CD14-positive monocyte (primary cell): Measurements from ENCODE around the gene RPL12. TPM values are rescaled to one million over a fixed set of nuclear protein-coding genes. Genes with fewer than 3 reads are reported as not detected.
A peak's percentile ranks its signal among the peaks of the same experiment; 100 is the strongest.

Experiments used
- DNase-seq, 3 donors: peaks; one replicate each; pipeline ENCODE4 v3.0.0-alpha.2; 2011 to 2022
- H2AFZ ChIP-seq: 2 replicates; pipeline ENCODE4 v1.6.0; 2012; ENCODE audit warnings: mild to moderate bottlenecking, low read depth, low read length, inconsistent platforms; ENCODE audit not compliant: insufficient read depth, poor library complexity, severe bottlenecking
- H3K27ac ChIP-seq, 2 donors: 1 replicate in 1 of 2; 2 replicates in 1 of 2; pipeline ENCODE4 v1.5.1; 2012 to 2013; ENCODE audit warnings: low read length in 2 of 2, control low read depth in 1 of 2, inconsistent platforms in 1 of 2, low read depth in 1 of 2, mild to moderate bottlenecking in 1 of 2
- H3K27me3 ChIP-seq, 2 donors: one replicate each; pipeline versions ENCODE4 v1.6.0 to v1.6.1; 2011 to 2013; ENCODE audit warnings: low read length in 2 of 2; ENCODE audit not compliant: control insufficient read depth in 2 of 2, insufficient read depth in 2 of 2
- H3K36me3 ChIP-seq, 2 donors: replicated peaks in 1 of 2; 1 replicate in 1 of 2; 2 replicates in 1 of 2; pipeline versions ENCODE4 v1.5.1 to v1.6.1; 2012 to 2013; ENCODE audit warnings: low read length in 2 of 2, control low read depth in 1 of 2, inconsistent platforms in 1 of 2, mild to moderate bottlenecking in 1 of 2; ENCODE audit not compliant: insufficient read depth in 2 of 2, control insufficient read depth in 1 of 2
- H3K4me1 ChIP-seq, 2 donors: 1 replicate in 1 of 2; 2 replicates in 1 of 2; pipeline versions ENCODE4 v1.5.1 to v1.6.1; 2012 to 2013; ENCODE audit warnings: low read length in 2 of 2, control low read depth in 1 of 2, inconsistent platforms in 1 of 2, mild to moderate bottlenecking in 1 of 2, moderate library complexity in 1 of 2; ENCODE audit not compliant: insufficient read depth in 2 of 2, control insufficient read depth in 1 of 2
- H3K4me2 ChIP-seq: replicated peaks from 2 replicates; pipeline ENCODE3; 2012; ENCODE audit warnings: low read length, moderate library complexity, mild to moderate bottlenecking; ENCODE audit not compliant: poor library complexity, severe bottlenecking; ENCODE audit errors: extremely low read depth
- H3K4me3 ChIP-seq, 3 experiments: fragments of 200-600 bp in 1 of 3; sonication (generic) in 1 of 3; replicated peaks in 1 of 3; 1 replicate in 2 of 3; 2 replicates in 1 of 3; pipeline ENCODE4 v1.5.1; 2011 to 2013; ENCODE audit warnings: low read length in 3 of 3, mild to moderate bottlenecking in 3 of 3, control low read depth in 2 of 3, low read depth in 2 of 3, inconsistent platforms in 1 of 3, moderate library complexity in 1 of 3
- H3K79me2 ChIP-seq: 2 replicates; pipeline ENCODE4 v1.6.0; 2012; ENCODE audit warnings: mild to moderate bottlenecking, control low read depth, inconsistent platforms, low read length, moderate library complexity; ENCODE audit not compliant: insufficient read depth
- H3K9ac ChIP-seq: 2 replicates; pipeline ENCODE4 v1.6.0; 2017; ENCODE audit warnings: low read length, mild to moderate bottlenecking; ENCODE audit not compliant: insufficient read depth, poor library complexity, severe bottlenecking
- H3K9me3 ChIP-seq, 2 donors: replicated peaks in 1 of 2; 1 replicate in 1 of 2; 2 replicates in 1 of 2; pipeline versions ENCODE4 v1.5.1 to v1.6.1; 2012 to 2013; ENCODE audit warnings: low read length in 2 of 2, control low read depth in 1 of 2; ENCODE audit not compliant: control insufficient read depth in 1 of 2, insufficient read depth in 1 of 2
- H4K20me1 ChIP-seq: 2 replicates; pipeline ENCODE4 v1.6.0; 2012; ENCODE audit warnings: mild to moderate bottlenecking, low read length, control low read depth, moderate library complexity; ENCODE audit not compliant: insufficient read depth
- H3K27ac Mint-ChIP-seq, 7 donors: one replicate each; pipeline ENCODE4 v1.8.0; 2020; ENCODE audit warnings: mild to moderate bottlenecking in 7 of 7, mixed read lengths in 7 of 7, moderate library complexity in 6 of 7, inconsistent platforms in 2 of 7
- H3K27me3 Mint-ChIP-seq, 3 donors: one replicate each; pipeline ENCODE4 v1.8.0; 2021 to 2022; ENCODE audit warnings: low read depth in 3 of 3, mild to moderate bottlenecking in 3 of 3, mixed read lengths in 3 of 3, moderate library complexity in 3 of 3, inconsistent platforms in 1 of 3
- H3K36me3 Mint-ChIP-seq, 2 donors: one replicate each; pipeline ENCODE4 v1.8.0; 2020; ENCODE audit warnings: mixed read lengths in 2 of 2, inconsistent platforms in 1 of 2, mild to moderate bottlenecking in 1 of 2
- H3K4me1 Mint-ChIP-seq: one replicate; pipeline ENCODE4 v1.8.0; 2020; ENCODE audit warnings: mild to moderate bottlenecking, mixed read lengths
- H3K4me3 Mint-ChIP-seq, 2 donors: one replicate each; pipeline ENCODE4 v1.8.0; 2020; ENCODE audit warnings: mild to moderate bottlenecking in 2 of 2, mixed read lengths in 2 of 2, moderate library complexity in 1 of 2
- H3K9me3 Mint-ChIP-seq, 7 donors: one replicate each; pipeline ENCODE4 v1.8.0; 2020 to 2022; ENCODE audit warnings: mixed read lengths in 7 of 7, mild to moderate bottlenecking in 6 of 7, moderate library complexity in 6 of 7, inconsistent platforms in 2 of 7
- CTCF ChIP-seq: fragments of 200-600 bp; IDR thresholded peaks from one replicate; pipeline ENCODE4 v1.8.0; 2022; ENCODE audit warnings: antibody characterized with exemption, mild to moderate bottlenecking
- WGBS: methylation state at CpG from one replicate; pipeline ENCODE4 v1.1.5; 2013; ENCODE audit warnings: missing lambda C conversion rate; ENCODE audit not compliant: insufficient coverage; 5-methylcytosine and 5-hydroxymethylcytosine counted together
- intact Hi-C, 2 donors: fragments of 100-400 bp; cut with micrococcal nuclease; formaldehyde crosslinking; loops; one replicate each; pipeline versions ENCODE4 v1.15.0 to v1.15.1; 2023
- polyA plus RNA-seq, 3 donors: library from polyadenylated mRNA; depleted of rRNA in 1 of 3; unstranded in 2 of 3; stranded (reverse) in 1 of 3; fragments of 300-500 nt in 2 of 3; fragments of >200 nt in 1 of 3; fragmentation: Illumina TruSeq in 2 of 3; gene quantifications; 1 replicate in 2 of 3; 2 replicates in 1 of 3; pipeline ENCODE4 v1.2.3, GENCODE V29; 2012 to 2021

Gene RPL12
- polyA plus RNA-seq, 3 donors = 417 to 1,509 (median 490) TPM

GRCh38 chr9:127422787-127423186 is 28.4 kb downstream of the RPL12 start:
- Histone ChIP-seq H3K9ac (no peak overlapping the region), H3K4me1 (peaks cover 31 to 35% of the 10 kb centered on the region in 2 donors), H3K4me3 (peak overlapping the region in 1 of 3 experiments; percentile 79), H3K4me2 (peak overlapping the region; percentile 85), H4K20me1 (no peaks in the 10 kb centered on the region), H3K27ac (no peak overlapping the region), H3K36me3 (peaks cover 0 to 3% of the 10 kb centered on the region in 2 donors), H3K27me3 (no peaks in the 10 kb centered on the region), H3K9me3 (no peaks in the 10 kb centered on the region), H2AFZ (no peak overlapping the region), H3K79me2 (peaks cover 56% of the 10 kb centered on the region)
- Mint-ChIP-seq H3K27me3 (peaks cover 0 to 4% (median 2%) of the 10 kb centered on the region in 3 donors), H3K27ac (peak overlapping the region in 1 of 7 donors; percentile 94), H3K4me1 (peaks cover 45% of the 10 kb centered on the region), H3K9me3 (no peaks in the 10 kb centered on the region), H3K4me3 (peak overlapping the region in 1 of 2 donors; percentile 99), H3K36me3 (peaks cover 6 to 9% of the 10 kb centered on the region in 2 donors)
- TF ChIP-seq CTCF = no peak
- intact Hi-C loops = no loop called here
- no peak for DNase-seq
- no CpG with 5 or more reads among the region's 6 CpGs for WGBS

DNA sequence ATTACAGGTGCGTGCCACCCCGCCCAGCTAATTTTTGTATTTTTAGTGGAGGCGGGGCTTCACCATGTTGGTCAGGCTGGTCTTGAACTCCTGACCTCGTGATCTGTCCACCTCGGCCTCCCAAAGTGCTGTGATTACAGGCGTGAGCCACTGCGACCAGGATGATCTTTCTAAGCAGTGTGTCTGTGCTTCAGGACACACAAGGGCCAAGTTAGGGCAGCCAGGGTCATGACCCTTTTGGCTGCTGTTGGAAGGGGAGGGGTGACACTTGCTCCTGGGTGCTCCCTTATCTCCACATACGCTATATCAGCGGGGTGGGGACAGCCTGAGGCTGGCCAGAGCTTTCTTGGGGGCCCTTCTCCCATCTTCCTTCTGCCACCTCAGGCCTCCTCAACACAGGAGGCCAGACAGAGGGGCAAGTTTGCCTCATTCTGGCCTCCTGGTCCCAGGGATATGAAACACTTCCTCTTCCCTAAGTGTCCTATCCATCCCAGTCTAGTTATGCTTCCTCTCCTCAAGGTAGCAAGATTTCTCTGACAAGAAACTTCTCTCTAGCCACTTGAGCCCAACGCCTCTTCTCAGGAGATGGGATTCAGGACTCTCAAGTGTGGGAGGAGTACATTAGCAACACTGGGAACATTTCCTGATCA is 28.9 kb downstream of the RPL12 start:
- Histone ChIP-seq H3K4me2 (no peak overlapping the region), H3K4me3 (no peak overlapping the region), H4K20me1 (no peaks in the 10 kb centered on the region), H3K79me2 (peaks cover 50% of the 10 kb centered on the region), H3K27me3 (no peaks in the 10 kb centered on the region), H3K27ac (no peak overlapping the region), H3K9me3 (no peaks in the 10 kb centered on the region), H3K36me3 (no peaks in the 10 kb centered on the region), H3K4me1 (peaks cover 31 to 35% of the 10 kb centered on the region in 2 donors), H3K9ac (no peak overlapping the region), H2AFZ (no peak overlapping the region)
- no peak overlapping the region for H3K4me3 Mint-ChIP-seq
- DNase-seq = no peak
- H3K36me3 Mint-ChIP-seq = peaks cover 6 to 8% of the 10 kb centered on the region in 2 donors
- H3K4me1 Mint-ChIP-seq = peaks cover 45% of the 10 kb centered on the region
- peaks cover 1 to 8% (median 3%) of the 10 kb centered on the region in 3 donors for H3K27me3 Mint-ChIP-seq
- peak overlapping the region in 2 of 7 donors; percentile 45 to 75 for H3K27ac Mint-ChIP-seq
- intact Hi-C loops = no loop called here
- WGBS = no CpG with 5 or more reads among the region's 10 CpGs
- no peak for TF ChIP-seq CTCF
- no peaks in the 10 kb centered on the region for H3K9me3 Mint-ChIP-seq
